Neural cell (in vitro differentiated cells): Measurements from ENCODE around the gene IL17RD. TPM values are rescaled to one million over a fixed set of nuclear protein-coding genes. Genes with fewer than 3 reads are reported as not detected.

Source experiments
- H2AFZ ChIP-seq: fragments of 200-600, 300-800 bp; sonication (generic), shearing (Covaris generic); 2 replicates; pipeline ENCODE4 v1.6.0; 2014; ENCODE audit warnings: low read depth, mild to moderate bottlenecking, antibody characterized with exemption, low read length, moderate library complexity
- H3F3A ChIP-seq: fragments of 200-600 bp; shearing (Covaris generic); 2 replicates; pipeline ENCODE4 v1.6.1; 2016; ENCODE audit warnings: mild to moderate bottlenecking, moderate library complexity, mixed read lengths, antibody characterized with exemption, low read length; ENCODE audit not compliant: insufficient read depth, poor library complexity, severe bottlenecking
- H3K27ac ChIP-seq: fragments of 200-600, 300-800 bp; sonication (generic), shearing (Covaris generic); 2 replicates; pipeline ENCODE4 v1.5.1; 2014; ENCODE audit warnings: mild to moderate bottlenecking, low read length, moderate library complexity
- H3K27me3 ChIP-seq: fragments of 300-800, 200-600 bp; sonication (generic), shearing (Covaris generic); 2 replicates; pipeline ENCODE4 v1.6.0; 2014; ENCODE audit warnings: mild to moderate bottlenecking, low read depth, low read length, moderate library complexity; ENCODE audit not compliant: insufficient read depth
- H3K36me3 ChIP-seq: fragments of 300-800, 200-600 bp; sonication (generic), shearing (Covaris generic); 2 replicates; pipeline ENCODE4 v1.5.1; 2014; ENCODE audit warnings: mild to moderate bottlenecking, antibody characterized with exemption, low read length, moderate library complexity; ENCODE audit not compliant: insufficient read depth
- H3K4me2 ChIP-seq: fragments of 300-800, 200-600 bp; sonication (generic), shearing (Covaris generic); 2 replicates; pipeline ENCODE4 v1.6.0; 2014; ENCODE audit warnings: mild to moderate bottlenecking, low read length
- H3K4me3 ChIP-seq: fragments of 300-800, 200-600 bp; sonication (generic), shearing (Covaris generic); 2 replicates; pipeline ENCODE4 v1.5.1; 2014; ENCODE audit warnings: mild to moderate bottlenecking, low read length, moderate library complexity
- H3K79me2 ChIP-seq: fragments of 200-600 bp; shearing (Covaris generic); replicated peaks from 2 replicates; pipeline ENCODE4 v1.6.0; 2014; ENCODE audit warnings: mild to moderate bottlenecking, low read length, moderate library complexity; ENCODE audit not compliant: insufficient read depth
- H3K9ac ChIP-seq: fragments of 300-800, 200-600 bp; sonication (generic), shearing (Covaris generic); 2 replicates; pipeline ENCODE4 v1.6.1; 2016; ENCODE audit warnings: mild to moderate bottlenecking, low read length, mixed read lengths
- H3K9me2 ChIP-seq: fragments of 200-600 bp; shearing (Covaris generic); 2 replicates; pipeline ENCODE4 v1.6.1; 2016; ENCODE audit warnings: mild to moderate bottlenecking, low read length, mixed read lengths; ENCODE audit not compliant: insufficient read depth
- H3K9me3 ChIP-seq: fragments of 200-600, 300-800 bp; sonication (generic), shearing (Covaris generic); 2 replicates; pipeline ENCODE4 v1.6.1; 2016; ENCODE audit warnings: mild to moderate bottlenecking, mixed run types, low read length, moderate library complexity, mixed read lengths
- H4K20me1 ChIP-seq: fragments of 200-600 bp; shearing (Covaris generic); 2 replicates; pipeline ENCODE4 v1.6.1; 2016; ENCODE audit warnings: mild to moderate bottlenecking, mixed run types; ENCODE audit not compliant: insufficient read depth
- EP300 ChIP-seq: fragments of 450-650 bp; conservative IDR thresholded peaks from 2 replicates; pipeline ENCODE4 v1.6.1; 2014; ENCODE audit warnings: antibody characterized with exemption, mild to moderate bottlenecking, moderate library complexity; ENCODE audit not compliant: poor library complexity, severe bottlenecking
- EZH2 ChIP-seq: fragments of 200-600, 300-800 bp; shearing (Covaris generic), sonication (generic); IDR thresholded peaks from 2 replicates; pipeline ENCODE4 v1.6.1; 2014; ENCODE audit warnings: antibody characterized with exemption, low read length, borderline replicate concordance, mild to moderate bottlenecking; ENCODE audit not compliant: insufficient read depth, poor library complexity, severe bottlenecking
- MXI1 ChIP-seq: fragments of 450-650 bp; conservative IDR thresholded peaks from 2 replicates; pipeline ENCODE4 v1.6.1; 2014; ENCODE audit warnings: antibody characterized with exemption, mild to moderate bottlenecking; ENCODE audit not compliant: poor library complexity, severe bottlenecking
- POLR2AphosphoS5 ChIP-seq: IDR thresholded peaks from 2 replicates; pipeline ENCODE4 v1.6.1; 2012
- RAD21 ChIP-seq: fragments of 450-650 bp; conservative IDR thresholded peaks from 2 replicates; pipeline ENCODE4 v1.6.1; 2014; ENCODE audit warnings: antibody characterized with exemption, mild to moderate bottlenecking, moderate library complexity
- SMC3 ChIP-seq: fragments of 450-650 bp; conservative IDR thresholded peaks from 2 replicates; pipeline ENCODE4 v1.6.1; 2014; ENCODE audit warnings: antibody characterized with exemption, mild to moderate bottlenecking, moderate library complexity; ENCODE audit not compliant: poor library complexity
- TAF1 ChIP-seq: IDR thresholded peaks from 2 replicates; pipeline ENCODE4 v1.6.1; 2012; ENCODE audit warnings: low read depth
- polyA plus RNA-seq: library from polyadenylated mRNA; depleted of rRNA; stranded (reverse); fragments of >200 nt; gene quantifications from 2 replicates; pipeline ENCODE4 v1.2.3, GENCODE V29; 2014
- TF ChIP-seq, protein P1 (sequence below): fragments of 450-650 bp; IDR thresholded peaks from 2 replicates; pipeline ENCODE4 v1.5.1; 2014; ENCODE audit warnings: antibody characterized with exemption, mild to moderate bottlenecking, moderate library complexity; ENCODE audit not compliant: poor library complexity, severe bottlenecking
- TF ChIP-seq, protein P2 (sequence below): IDR thresholded peaks from 2 replicates; pipeline ENCODE4 v1.6.1; 2012; ENCODE audit warnings: borderline replicate concordance

The IL17RD gene
- polyA plus RNA-seq, 1 donor from 2014 or later: 14.8 TPM

GRCh38 chr3:57118254-57118653, 46.9 kb downstream of the IL17RD start:
- Histone ChIP-seq H2AFZ (no peak overlapping the region), H3K9me3 (no peaks in the 10 kb centered on the region), H3F3A (no peaks in the 10 kb centered on the region), H3K4me3 (no peak overlapping the region), H3K27me3 (no peaks in the 10 kb centered on the region), H3K36me3 (peaks cover 6% of the 10 kb centered on the region), H3K79me2 (peaks cover 15% of the 10 kb centered on the region), H3K9ac (no peak overlapping the region), H3K9me2 (no peaks in the 10 kb centered on the region), H3K4me2 (no peak overlapping the region), H4K20me1 (no peaks in the 10 kb centered on the region), H3K27ac (no peak overlapping the region)
- TF ChIP-seq POLR2AphosphoS5 (no peak), MXI1 (no peak), SMC3 (no peak), TAF1 (no peak), EZH2 (no peak), EP300 (no peak), RAD21 (no peak)
- TF ChIP-seq, protein P1, sequence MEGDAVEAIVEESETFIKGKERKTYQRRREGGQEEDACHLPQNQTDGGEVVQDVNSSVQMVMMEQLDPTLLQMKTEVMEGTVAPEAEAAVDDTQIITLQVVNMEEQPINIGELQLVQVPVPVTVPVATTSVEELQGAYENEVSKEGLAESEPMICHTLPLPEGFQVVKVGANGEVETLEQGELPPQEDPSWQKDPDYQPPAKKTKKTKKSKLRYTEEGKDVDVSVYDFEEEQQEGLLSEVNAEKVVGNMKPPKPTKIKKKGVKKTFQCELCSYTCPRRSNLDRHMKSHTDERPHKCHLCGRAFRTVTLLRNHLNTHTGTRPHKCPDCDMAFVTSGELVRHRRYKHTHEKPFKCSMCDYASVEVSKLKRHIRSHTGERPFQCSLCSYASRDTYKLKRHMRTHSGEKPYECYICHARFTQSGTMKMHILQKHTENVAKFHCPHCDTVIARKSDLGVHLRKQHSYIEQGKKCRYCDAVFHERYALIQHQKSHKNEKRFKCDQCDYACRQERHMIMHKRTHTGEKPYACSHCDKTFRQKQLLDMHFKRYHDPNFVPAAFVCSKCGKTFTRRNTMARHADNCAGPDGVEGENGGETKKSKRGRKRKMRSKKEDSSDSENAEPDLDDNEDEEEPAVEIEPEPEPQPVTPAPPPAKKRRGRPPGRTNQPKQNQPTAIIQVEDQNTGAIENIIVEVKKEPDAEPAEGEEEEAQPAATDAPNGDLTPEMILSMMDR: no peak
- TF ChIP-seq, protein P2, sequence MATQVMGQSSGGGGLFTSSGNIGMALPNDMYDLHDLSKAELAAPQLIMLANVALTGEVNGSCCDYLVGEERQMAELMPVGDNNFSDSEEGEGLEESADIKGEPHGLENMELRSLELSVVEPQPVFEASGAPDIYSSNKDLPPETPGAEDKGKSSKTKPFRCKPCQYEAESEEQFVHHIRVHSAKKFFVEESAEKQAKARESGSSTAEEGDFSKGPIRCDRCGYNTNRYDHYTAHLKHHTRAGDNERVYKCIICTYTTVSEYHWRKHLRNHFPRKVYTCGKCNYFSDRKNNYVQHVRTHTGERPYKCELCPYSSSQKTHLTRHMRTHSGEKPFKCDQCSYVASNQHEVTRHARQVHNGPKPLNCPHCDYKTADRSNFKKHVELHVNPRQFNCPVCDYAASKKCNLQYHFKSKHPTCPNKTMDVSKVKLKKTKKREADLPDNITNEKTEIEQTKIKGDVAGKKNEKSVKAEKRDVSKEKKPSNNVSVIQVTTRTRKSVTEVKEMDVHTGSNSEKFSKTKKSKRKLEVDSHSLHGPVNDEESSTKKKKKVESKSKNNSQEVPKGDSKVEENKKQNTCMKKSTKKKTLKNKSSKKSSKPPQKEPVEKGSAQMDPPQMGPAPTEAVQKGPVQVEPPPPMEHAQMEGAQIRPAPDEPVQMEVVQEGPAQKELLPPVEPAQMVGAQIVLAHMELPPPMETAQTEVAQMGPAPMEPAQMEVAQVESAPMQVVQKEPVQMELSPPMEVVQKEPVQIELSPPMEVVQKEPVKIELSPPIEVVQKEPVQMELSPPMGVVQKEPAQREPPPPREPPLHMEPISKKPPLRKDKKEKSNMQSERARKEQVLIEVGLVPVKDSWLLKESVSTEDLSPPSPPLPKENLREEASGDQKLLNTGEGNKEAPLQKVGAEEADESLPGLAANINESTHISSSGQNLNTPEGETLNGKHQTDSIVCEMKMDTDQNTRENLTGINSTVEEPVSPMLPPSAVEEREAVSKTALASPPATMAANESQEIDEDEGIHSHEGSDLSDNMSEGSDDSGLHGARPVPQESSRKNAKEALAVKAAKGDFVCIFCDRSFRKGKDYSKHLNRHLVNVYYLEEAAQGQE: no peak

DNA sequence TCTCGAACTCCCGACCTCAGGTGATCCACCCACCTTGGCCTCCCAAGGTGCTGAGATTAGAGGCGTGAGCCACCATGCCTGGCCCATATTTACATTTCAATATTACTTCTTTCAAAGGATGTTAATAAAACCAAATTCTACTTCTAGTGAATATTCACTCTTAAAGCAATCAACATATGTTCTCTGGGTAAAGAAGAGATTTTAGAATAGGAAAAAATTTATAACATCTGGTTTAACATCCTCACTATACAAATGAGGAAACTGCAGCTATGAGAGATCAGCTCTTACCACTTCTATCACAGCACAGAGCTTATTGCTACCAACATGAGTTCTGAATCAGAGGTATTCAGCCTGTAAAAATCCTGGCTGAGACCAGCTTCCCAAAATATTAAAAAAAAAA, 48.7 kb downstream of the IL17RD start:
- no peaks in the 10 kb centered on the region for H3K27me3 ChIP-seq
- peaks cover 6% of the 10 kb centered on the region for H3K36me3 ChIP-seq
- H3K27ac ChIP-seq: no peak overlapping the region
- TF ChIP-seq, protein P1: no peak
- H3K9me2 ChIP-seq: no peaks in the 10 kb centered on the region
- H3K9ac ChIP-seq: no peak overlapping the region
- no peaks in the 10 kb centered on the region for H3K9me3 ChIP-seq
- no peaks in the 10 kb centered on the region for H3F3A ChIP-seq
- H3K4me2 ChIP-seq: no peak overlapping the region
- H3K4me3 ChIP-seq: no peak overlapping the region
- H3K79me2 ChIP-seq: peaks cover 9% of the 10 kb centered on the region
- H4K20me1 ChIP-seq: no peaks in the 10 kb centered on the region
- H2AFZ ChIP-seq: no peak overlapping the region
